Measurements from ENCODE around the gene GFRA3. TPM values are rescaled to one million over a fixed set of nuclear protein-coding genes. Genes with fewer than 3 reads are reported as not detected.

Gene GFRA3
- total RNA-seq, 1 donor from 2014 or later, result 0.16 TPM

DNA sequence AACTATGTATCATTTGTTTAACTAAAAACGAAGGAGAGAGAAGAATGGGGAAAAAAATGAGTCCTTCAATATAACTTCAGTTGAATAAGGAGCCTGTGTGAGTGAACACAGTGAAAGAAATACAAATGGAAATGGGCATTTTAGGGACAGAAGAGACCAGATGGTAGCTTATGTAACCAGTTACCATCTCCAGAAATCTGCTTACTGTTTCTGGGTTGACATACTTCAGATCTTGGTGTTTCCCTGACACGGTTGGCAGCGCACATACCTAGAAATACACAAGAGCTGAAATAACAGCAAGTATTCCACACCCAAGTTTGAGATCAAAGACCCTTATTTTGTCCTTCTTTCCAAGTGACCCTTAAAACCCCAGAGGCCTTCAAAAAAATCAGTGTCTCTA lies 14.9 kb upstream of the GFRA3 start:
- Histone ChIP-seq H3K4me2 (ENCODE audit: low read length) (no peak overlapping the region), H4K20me1 (ENCODE audit: insufficient read depth, low read length) (no peaks in the 10 kb centered on the region), H3K9ac (ENCODE audit: low read length) (no peak overlapping the region), H3K4me3 (ENCODE audit: insufficient read depth, low read depth, low read length) (no peak overlapping the region), H3K36me3 (ENCODE audit: insufficient read depth, low read length) (no peaks in the 10 kb centered on the region), H3K27ac (ENCODE audit: low read depth, low read length) (no peak overlapping the region), H2AFZ (ENCODE audit: low read depth, low read length) (no peak overlapping the region), H3K9me3 (ENCODE audit: insufficient read depth, low read depth, low read length) (no peaks in the 10 kb centered on the region), H3K4me1 (ENCODE audit: insufficient read depth, low read length) (no peaks in the 10 kb centered on the region), H3K27me3 (ENCODE audit: insufficient read depth, low read length) (no peaks in the 10 kb centered on the region), H3K79me2 (ENCODE audit: insufficient read depth, low read length) (no peaks in the 10 kb centered on the region)
- no peak overlapping the region for H3K4me3 Mint-ChIP-seq (ENCODE audit: unreplicated experiment)
- TF ChIP-seq EZH2 (IDR thresholded peaks at IDR 0.05; ENCODE audit: insufficient read depth, low read length) (no peak), CTCF (IDR thresholded peaks at IDR 0.05; ENCODE audit: insufficient read depth, low read depth, low read length) (no peak)
- DNase-seq (ENCODE audit: low read depth) (no peak), FAIRE-seq (no peak)
- H3K27me3 Mint-ChIP-seq (ENCODE audit: low read depth, unreplicated experiment), result no peaks in the 10 kb centered on the region
- no peaks in the 10 kb centered on the region for H3K36me3 Mint-ChIP-seq (ENCODE audit: low read depth, unreplicated experiment)
- no peaks in the 10 kb centered on the region for H3K4me1 Mint-ChIP-seq (ENCODE audit: low read depth, unreplicated experiment)
- H3K27ac Mint-ChIP-seq (ENCODE audit: unreplicated experiment), result no peak overlapping the region
- no peaks in the 10 kb centered on the region for H3K9me3 Mint-ChIP-seq (ENCODE audit: unreplicated experiment)

DNA sequence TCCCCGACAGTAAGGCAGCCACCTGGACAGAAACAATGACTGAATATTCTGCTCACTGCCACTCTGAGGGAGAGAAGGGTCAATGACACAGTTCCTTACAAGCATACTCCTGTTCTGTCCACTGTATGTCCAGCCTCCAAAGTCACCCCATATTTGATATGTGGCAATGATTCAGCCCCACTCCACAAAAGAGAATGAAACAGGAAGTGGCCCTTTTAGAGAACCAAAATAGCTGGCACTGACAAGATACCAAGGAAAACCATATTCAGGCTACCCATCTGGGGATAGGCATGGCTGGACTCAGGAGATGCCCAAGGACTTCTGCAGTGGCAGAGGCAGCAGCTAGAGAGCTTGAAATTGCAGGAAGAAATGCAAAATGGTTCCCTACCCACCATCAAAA lies 12.8 kb upstream of the GFRA3 start:
- Mint-ChIP-seq H3K36me3 (ENCODE audit: low read depth, unreplicated experiment) (no peaks in the 10 kb centered on the region), H3K4me3 (ENCODE audit: unreplicated experiment) (no peak overlapping the region), H3K4me1 (ENCODE audit: low read depth, unreplicated experiment) (no peaks in the 10 kb centered on the region), H3K27me3 (ENCODE audit: low read depth, unreplicated experiment) (no peaks in the 10 kb centered on the region), H3K9me3 (ENCODE audit: unreplicated experiment) (no peaks in the 10 kb centered on the region), H3K27ac (ENCODE audit: unreplicated experiment) (no peak overlapping the region)
- Histone ChIP-seq H4K20me1 (ENCODE audit: insufficient read depth, low read length) (no peaks in the 10 kb centered on the region), H3K9ac (ENCODE audit: low read length) (no peak overlapping the region), H3K27ac (ENCODE audit: low read depth, low read length) (no peak overlapping the region), H3K9me3 (ENCODE audit: insufficient read depth, low read depth, low read length) (no peaks in the 10 kb centered on the region), H3K27me3 (ENCODE audit: insufficient read depth, low read length) (no peaks in the 10 kb centered on the region), H2AFZ (ENCODE audit: low read depth, low read length) (peak overlapping the region; percentile 29), H3K36me3 (ENCODE audit: insufficient read depth, low read length) (no peaks in the 10 kb centered on the region), H3K4me1 (ENCODE audit: insufficient read depth, low read length) (no peaks in the 10 kb centered on the region), H3K79me2 (ENCODE audit: insufficient read depth, low read length) (no peaks in the 10 kb centered on the region), H3K4me3 (ENCODE audit: insufficient read depth, low read depth, low read length) (no peak overlapping the region), H3K4me2 (ENCODE audit: low read length) (no peak overlapping the region)
- TF ChIP-seq EZH2 (IDR thresholded peaks at IDR 0.05; ENCODE audit: insufficient read depth, low read length) (no peak), CTCF (IDR thresholded peaks at IDR 0.05; ENCODE audit: insufficient read depth, low read depth, low read length) (no peak)
- FAIRE-seq (no peak), DNase-seq (ENCODE audit: low read depth) (no peak)

- FAIRE-seq (peak; percentile 43), DNase-seq (ENCODE audit: low read depth) (peak; percentile 38)
- Mint-ChIP-seq H3K9me3 (ENCODE audit: unreplicated experiment) (no peaks in the 10 kb centered on the region), H3K36me3 (ENCODE audit: low read depth, unreplicated experiment) (no peaks in the 10 kb centered on the region), H3K27me3 (ENCODE audit: low read depth, unreplicated experiment) (no peaks in the 10 kb centered on the region), H3K27ac (ENCODE audit: unreplicated experiment) (no peak overlapping the region), H3K4me1 (ENCODE audit: low read depth, unreplicated experiment) (no peaks in the 10 kb centered on the region), H3K4me3 (ENCODE audit: unreplicated experiment) (no peak overlapping the region)
- Histone ChIP-seq H3K27me3 (ENCODE audit: insufficient read depth, low read length) (no peaks in the 10 kb centered on the region), H3K4me3 (ENCODE audit: insufficient read depth, low read depth, low read length) (no peak overlapping the region), H3K79me2 (ENCODE audit: insufficient read depth, low read length) (no peaks in the 10 kb centered on the region), H3K36me3 (ENCODE audit: insufficient read depth, low read length) (no peaks in the 10 kb centered on the region), H4K20me1 (ENCODE audit: insufficient read depth, low read length) (no peaks in the 10 kb centered on the region), H3K4me2 (ENCODE audit: low read length) (no peak overlapping the region), H3K4me1 (ENCODE audit: insufficient read depth, low read length) (no peaks in the 10 kb centered on the region), H2AFZ (ENCODE audit: low read depth, low read length) (peak overlapping the region; percentile 19), H3K9ac (ENCODE audit: low read length) (no peak overlapping the region), H3K9me3 (ENCODE audit: insufficient read depth, low read depth, low read length) (no peaks in the 10 kb centered on the region), H3K27ac (ENCODE audit: low read depth, low read length) (no peak overlapping the region)
- TF ChIP-seq EZH2 (IDR thresholded peaks at IDR 0.05; ENCODE audit: insufficient read depth, low read length), result no peak
- peak; percentile 53 for TF ChIP-seq CTCF (IDR thresholded peaks at IDR 0.05; ENCODE audit: insufficient read depth, low read depth, low read length)
Measured at GRCh38 chr5:138282920-138283742, 8.7 kb upstream of the GFRA3 start.

Measured in astrocyte (in vitro differentiated cells and primary cell).